Measurements from ENCODE around the gene PCGF5. TPM values are rescaled to one million over a fixed set of nuclear protein-coding genes. Genes with fewer than 3 reads are reported as not detected.

Gene PCGF5
- total and polyA plus RNA-seq, 9 of the 15 experiments (the other 6 are each of a cell fraction or from before 2014, with no cell fraction given): 10.9 to 40.0 (median 20.3) TPM

GRCh38 chr10:91220194-91220953 lies at the start of gene PCGF5 (continued):
- TF ChIP-seq, protein P1, sequence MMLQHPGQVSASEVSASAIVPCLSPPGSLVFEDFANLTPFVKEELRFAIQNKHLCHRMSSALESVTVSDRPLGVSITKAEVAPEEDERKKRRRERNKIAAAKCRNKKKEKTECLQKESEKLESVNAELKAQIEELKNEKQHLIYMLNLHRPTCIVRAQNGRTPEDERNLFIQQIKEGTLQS (IDR thresholded peaks at IDR 0.05): peak; percentile 61; the same call in 1 of the 2 replicates
- TF ChIP-seq, protein P1 (CRISPR knock-in tag; conservative IDR thresholded peaks at IDR 0.05): no peak
- no peak for TF ChIP-seq TGIF2 (CRISPR knock-in tag; IDR thresholded peaks at IDR 0.05)
- TF ChIP-seq, protein P2, sequence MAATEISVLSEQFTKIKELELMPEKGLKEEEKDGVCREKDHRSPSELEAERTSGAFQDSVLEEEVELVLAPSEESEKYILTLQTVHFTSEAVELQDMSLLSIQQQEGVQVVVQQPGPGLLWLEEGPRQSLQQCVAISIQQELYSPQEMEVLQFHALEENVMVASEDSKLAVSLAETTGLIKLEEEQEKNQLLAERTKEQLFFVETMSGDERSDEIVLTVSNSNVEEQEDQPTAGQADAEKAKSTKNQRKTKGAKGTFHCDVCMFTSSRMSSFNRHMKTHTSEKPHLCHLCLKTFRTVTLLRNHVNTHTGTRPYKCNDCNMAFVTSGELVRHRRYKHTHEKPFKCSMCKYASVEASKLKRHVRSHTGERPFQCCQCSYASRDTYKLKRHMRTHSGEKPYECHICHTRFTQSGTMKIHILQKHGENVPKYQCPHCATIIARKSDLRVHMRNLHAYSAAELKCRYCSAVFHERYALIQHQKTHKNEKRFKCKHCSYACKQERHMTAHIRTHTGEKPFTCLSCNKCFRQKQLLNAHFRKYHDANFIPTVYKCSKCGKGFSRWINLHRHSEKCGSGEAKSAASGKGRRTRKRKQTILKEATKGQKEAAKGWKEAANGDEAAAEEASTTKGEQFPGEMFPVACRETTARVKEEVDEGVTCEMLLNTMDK (IDR thresholded peaks at IDR 0.05; ENCODE audit: borderline replicate concordance, insufficient read depth, low read depth, low read length, poor library complexity, severe bottlenecking): peak; percentile 35
- TF ChIP-seq DPF2 (IDR thresholded peaks at IDR 0.05): peak; percentile 89
- peak; percentile 96 for TF ChIP-seq FOXK2 (conservative IDR thresholded peaks at IDR 0.05 in 1 of 2, IDR thresholded peaks at IDR 0.05 in 1 of 2; ENCODE audit: low read depth in 2 of 2)
- TF ChIP-seq SETDB1 (IDR thresholded peaks at IDR 0.05; ENCODE audit: low read length): no peak
- TF ChIP-seq CHAMP1 (IDR thresholded peaks at IDR 0.05): 0 out of 2 replicates have a peak, but pooled peaks have one; percentile 53
- peak; percentile 96 for TF ChIP-seq FOXJ2 (tag; IDR thresholded peaks at IDR 0.05)
- peak; percentile 47; the same call in 1 of the 2 replicates for TF ChIP-seq TFAP4 (CRISPR knock-in tag; IDR thresholded peaks at IDR 0.05; ENCODE audit: borderline replicate concordance)
- TF ChIP-seq, protein P3, sequence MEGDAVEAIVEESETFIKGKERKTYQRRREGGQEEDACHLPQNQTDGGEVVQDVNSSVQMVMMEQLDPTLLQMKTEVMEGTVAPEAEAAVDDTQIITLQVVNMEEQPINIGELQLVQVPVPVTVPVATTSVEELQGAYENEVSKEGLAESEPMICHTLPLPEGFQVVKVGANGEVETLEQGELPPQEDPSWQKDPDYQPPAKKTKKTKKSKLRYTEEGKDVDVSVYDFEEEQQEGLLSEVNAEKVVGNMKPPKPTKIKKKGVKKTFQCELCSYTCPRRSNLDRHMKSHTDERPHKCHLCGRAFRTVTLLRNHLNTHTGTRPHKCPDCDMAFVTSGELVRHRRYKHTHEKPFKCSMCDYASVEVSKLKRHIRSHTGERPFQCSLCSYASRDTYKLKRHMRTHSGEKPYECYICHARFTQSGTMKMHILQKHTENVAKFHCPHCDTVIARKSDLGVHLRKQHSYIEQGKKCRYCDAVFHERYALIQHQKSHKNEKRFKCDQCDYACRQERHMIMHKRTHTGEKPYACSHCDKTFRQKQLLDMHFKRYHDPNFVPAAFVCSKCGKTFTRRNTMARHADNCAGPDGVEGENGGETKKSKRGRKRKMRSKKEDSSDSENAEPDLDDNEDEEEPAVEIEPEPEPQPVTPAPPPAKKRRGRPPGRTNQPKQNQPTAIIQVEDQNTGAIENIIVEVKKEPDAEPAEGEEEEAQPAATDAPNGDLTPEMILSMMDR (IDR thresholded peaks at IDR 0.05 in 2 of 3, conservative IDR thresholded peaks at IDR 0.05 in 1 of 3; ENCODE audit: insufficient read depth in 2 of 3, low read depth in 1 of 3, low read length in 3 of 3): peak; percentile 14 to 29 (median 15); a peak in 2 of 6 replicates
- no peak for TF ChIP-seq NCOA4 (IDR thresholded peaks at IDR 0.05; ENCODE audit: partially characterized antibody)
- peak; percentile 72; the same call in 1 of the 2 replicates for TF ChIP-seq PHF8 (IDR thresholded peaks at IDR 0.05; ENCODE audit: borderline replicate concordance, low read length)
- TF ChIP-seq EGR1 (conservative IDR thresholded peaks at IDR 0.05): 0 out of 2 replicates have a peak, but pooled peaks have one; percentile 7
- TF ChIP-seq STAT5A (IDR thresholded peaks at IDR 0.05; ENCODE audit: borderline replicate concordance, low read length): peak; percentile 54; the same call in 1 of the 2 replicates
- peak; percentile 82; the same call in 1 of the 2 replicates for TF ChIP-seq LEF1 (IDR thresholded peaks at IDR 0.05)
- TF ChIP-seq ELK1 (CRISPR knock-in tag; IDR thresholded peaks at IDR 0.05): no peak
